K562 (cell line): ENCODE results near the gene LMAN1L. TPM values are rescaled to one million over a fixed set of nuclear protein-coding genes. Genes with fewer than 3 reads are reported as not detected.
A peak's percentile ranks its signal among the peaks of the same experiment; 100 is the strongest.

Source experiments
- CAMTA2 ChIP-seq: fragments of 250-450 bp; sonication (Bioruptor Pico); conservative IDR thresholded peaks from 2 replicates; pipeline ENCODE4 v1.5.1; 2022
- GABPB1 ChIP-seq: sonication (generic); formaldehyde crosslinking; IDR thresholded peaks from 2 replicates; pipeline ENCODE4 v1.8.0; 2022; ENCODE audit warnings: mild to moderate bottlenecking, missing genetic modification reagents
- KAT8 ChIP-seq: fragments of 450-650 bp; IDR thresholded peaks from 2 replicates; pipeline ENCODE4 v1.6.1; 2016; ENCODE audit warnings: low read depth, mild to moderate bottlenecking
- NRF1 ChIP-seq, 2 experiments: fragments of 450-650 bp; IDR thresholded peaks in 1 of 2; conservative IDR thresholded peaks in 1 of 2; 2 replicates each; pipeline ENCODE4 v1.6.1; 2014; ENCODE audit warnings: mild to moderate bottlenecking in 2 of 2
- PPARD ChIP-seq: fragments of 250-450 bp; sonication (Bioruptor Pico); IDR thresholded peaks from 2 replicates; pipeline ENCODE4 v1.8.0; 2022; ENCODE audit warnings: inconsistent platforms, mild to moderate bottlenecking, moderate library complexity
- RBM34 ChIP-seq: fragments of 200-400 bp; formaldehyde crosslinking; IDR thresholded peaks from 2 replicates; pipeline ENCODE4 v1.6.1; 2018; ENCODE audit warnings: low read length, borderline replicate concordance; ENCODE audit not compliant: insufficient read depth
- SMAD3 ChIP-seq: fragments of 450-650 bp; formaldehyde crosslinking; conservative IDR thresholded peaks from 2 replicates; pipeline ENCODE4 v1.4.0; 2020; ENCODE audit warnings: mild to moderate bottlenecking
- ZNF140 ChIP-seq: fragments of 250-450 bp; sonication (Bioruptor Pico); IDR thresholded peaks from 2 replicates; pipeline ENCODE4 v1.8.0; 2021; ENCODE audit warnings: moderate library complexity, mild to moderate bottlenecking, inconsistent platforms
- ZNF263 ChIP-seq: sonication (generic); formaldehyde crosslinking; IDR thresholded peaks from 2 replicates; pipeline ENCODE4 v1.8.0; 2022; ENCODE audit warnings: mild to moderate bottlenecking, missing genetic modification reagents, borderline replicate concordance
- polyA plus RNA-seq, 8 experiments: library from polyadenylated mRNA; depleted of rRNA in 4 of 8; stranded (reverse) in 5 of 8; unstranded in 3 of 8; fragments of >200 nt; fragmentation: Nextera tagmentation in 2 of 8; fragmentation: Illumina TruSeq in 1 of 8; extraction: Ambion mirVana in 2 of 8; extraction: Trizol in 1 of 8; gene quantifications; 2 replicates each; pipeline versions ENCODE4 v1.2.1 to v1.2.3, GENCODE V29; 2011 to 2014; ENCODE audit warnings: inconsistent platforms in 1 of 8, missing spikeins in 1 of 8
- total RNA-seq, 7 experiments: library from RNA; depleted of rRNA in 6 of 7; stranded (reverse); fragments of >200 nt in 6 of 7; fragmentation: Illumina TruSeq in 2 of 7; extraction: Trizol in 2 of 7; gene quantifications; 2 replicates each; pipeline versions ENCODE4 v1.2.1 to v1.2.3, GENCODE V29; 2011 to 2021; ENCODE audit warnings: low replicate concordance in 1 of 7
- TF ChIP-seq, protein P1 (sequence below), 2 experiments: IDR thresholded peaks; 2 replicates each; pipeline ENCODE4 v1.6.1; 2011; ENCODE audit warnings: borderline replicate concordance in 1 of 2, control low read depth in 1 of 2, low read depth in 1 of 2, low read length in 1 of 2, mild to moderate bottlenecking in 1 of 2, mixed read lengths in 1 of 2, moderate library complexity in 1 of 2; ENCODE audit not compliant: insufficient read depth in 1 of 2, insufficient read length in 1 of 2, poor library complexity in 1 of 2, severe bottlenecking in 1 of 2; ENCODE audit errors: extremely low read depth in 1 of 2
- TF ChIP-seq, protein P2 (sequence below): fragments of 250-450 bp; sonication (Bioruptor Pico); IDR thresholded peaks from 2 replicates; pipeline ENCODE4 v1.5.0; 2021; ENCODE audit warnings: mild to moderate bottlenecking, moderate library complexity
- TF ChIP-seq, protein P3 (sequence below): sonication (generic); formaldehyde crosslinking; IDR thresholded peaks from 2 replicates; pipeline ENCODE4 v1.9.0; 2022; ENCODE audit warnings: mild to moderate bottlenecking, missing genetic modification reagents
- TF ChIP-seq, protein P4 (sequence below): sonication (generic); formaldehyde crosslinking; IDR thresholded peaks from 2 replicates; pipeline ENCODE4 v1.8.1; 2023; ENCODE audit warnings: mild to moderate bottlenecking, missing genetic modification reagents
- TF ChIP-seq, protein P5 (sequence below): fragments of 250-450 bp; sonication (Bioruptor Pico); IDR thresholded peaks from 2 replicates; pipeline ENCODE4 v1.5.0; 2020; ENCODE audit warnings: mild to moderate bottlenecking, borderline replicate concordance
- TF ChIP-seq, protein P6 (sequence below): fragments of 450-650 bp; IDR thresholded peaks from 2 replicates; pipeline ENCODE4 v1.6.1; 2016; ENCODE audit warnings: missing biosample characterization, missing genetic modification characterization

LMAN1L gene
- total and polyA plus RNA-seq, 9 of the 15 experiments (the other 6 are each of a cell fraction or from before 2014, with no cell fraction given), result not detected

DNA sequence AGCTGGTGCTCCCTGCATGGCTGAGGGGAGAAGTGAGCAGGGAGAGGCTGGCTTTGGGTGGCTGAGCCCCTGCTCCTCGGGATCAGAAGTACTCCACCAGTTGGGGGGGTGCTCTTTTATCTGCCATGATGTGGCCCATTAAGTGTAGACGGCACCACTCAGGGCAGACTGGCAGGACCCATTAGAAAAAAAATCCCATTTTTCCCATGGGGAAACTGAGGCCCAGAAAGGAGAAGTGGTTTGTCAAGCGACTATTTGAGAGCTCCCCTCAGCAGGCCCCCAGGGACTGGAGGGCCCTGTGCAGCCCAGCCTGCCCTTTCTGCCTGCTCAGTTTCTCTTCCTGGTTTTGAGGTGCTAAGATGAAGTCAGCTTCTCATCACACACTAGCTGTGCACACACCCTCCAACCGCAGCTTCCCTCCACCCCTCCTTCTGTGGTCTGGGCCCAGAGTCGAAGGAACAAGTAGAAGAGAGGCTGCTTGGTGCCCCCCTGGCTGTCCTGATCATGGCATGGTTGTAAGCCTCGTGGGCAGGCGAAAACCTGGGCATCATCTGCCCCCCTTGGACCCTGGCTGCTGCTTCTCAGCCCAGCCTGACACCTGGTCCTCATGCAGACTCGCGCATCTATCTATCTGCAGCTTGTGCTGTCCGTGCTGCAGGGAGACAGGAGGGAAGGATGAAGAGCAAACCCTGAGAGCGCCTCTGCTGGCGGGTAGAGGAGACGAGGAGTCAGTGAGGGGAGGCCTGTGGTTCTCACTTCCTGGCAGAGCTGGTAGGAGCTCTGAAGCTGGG, 25.2 kb upstream of the LMAN1L start (continued):
- TF ChIP-seq, protein P1, sequence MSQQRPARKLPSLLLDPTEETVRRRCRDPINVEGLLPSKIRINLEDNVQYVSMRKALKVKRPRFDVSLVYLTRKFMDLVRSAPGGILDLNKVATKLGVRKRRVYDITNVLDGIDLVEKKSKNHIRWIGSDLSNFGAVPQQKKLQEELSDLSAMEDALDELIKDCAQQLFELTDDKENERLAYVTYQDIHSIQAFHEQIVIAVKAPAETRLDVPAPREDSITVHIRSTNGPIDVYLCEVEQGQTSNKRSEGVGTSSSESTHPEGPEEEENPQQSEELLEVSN (IDR thresholded peaks at IDR 0.05; ENCODE audit: borderline replicate concordance in 1 of 2, extremely low read depth in 1 of 2, insufficient read depth in 1 of 2, insufficient read length in 1 of 2, low read depth in 1 of 2, low read length in 1 of 2, poor library complexity in 1 of 2, severe bottlenecking in 1 of 2), result peak in 1 of 2 experiments; percentile 33
- TF ChIP-seq GABPB1 (0 out of 2 replicates have a peak, but pooled peaks have one; percentile 37), ZNF140 (CRISPR knock-in tag) (no peak), NRF1 (conservative IDR thresholded peaks at IDR 0.05 in 1 of 2, IDR thresholded peaks at IDR 0.05 in 1 of 2) (peak in 1 of 2 experiments; percentile 18; a peak in 3 of 4 replicates), ZNF263 (CRISPR knock-in tag) (peak; percentile 11; the same call in 1 of the 2 replicates), RBM34 (no peak), KAT8 (no peak), SMAD3 (no peak), PPARD (CRISPR knock-in tag) (no peak), CAMTA2 (CRISPR knock-in tag) (no peak)
- TF ChIP-seq, protein P2, sequence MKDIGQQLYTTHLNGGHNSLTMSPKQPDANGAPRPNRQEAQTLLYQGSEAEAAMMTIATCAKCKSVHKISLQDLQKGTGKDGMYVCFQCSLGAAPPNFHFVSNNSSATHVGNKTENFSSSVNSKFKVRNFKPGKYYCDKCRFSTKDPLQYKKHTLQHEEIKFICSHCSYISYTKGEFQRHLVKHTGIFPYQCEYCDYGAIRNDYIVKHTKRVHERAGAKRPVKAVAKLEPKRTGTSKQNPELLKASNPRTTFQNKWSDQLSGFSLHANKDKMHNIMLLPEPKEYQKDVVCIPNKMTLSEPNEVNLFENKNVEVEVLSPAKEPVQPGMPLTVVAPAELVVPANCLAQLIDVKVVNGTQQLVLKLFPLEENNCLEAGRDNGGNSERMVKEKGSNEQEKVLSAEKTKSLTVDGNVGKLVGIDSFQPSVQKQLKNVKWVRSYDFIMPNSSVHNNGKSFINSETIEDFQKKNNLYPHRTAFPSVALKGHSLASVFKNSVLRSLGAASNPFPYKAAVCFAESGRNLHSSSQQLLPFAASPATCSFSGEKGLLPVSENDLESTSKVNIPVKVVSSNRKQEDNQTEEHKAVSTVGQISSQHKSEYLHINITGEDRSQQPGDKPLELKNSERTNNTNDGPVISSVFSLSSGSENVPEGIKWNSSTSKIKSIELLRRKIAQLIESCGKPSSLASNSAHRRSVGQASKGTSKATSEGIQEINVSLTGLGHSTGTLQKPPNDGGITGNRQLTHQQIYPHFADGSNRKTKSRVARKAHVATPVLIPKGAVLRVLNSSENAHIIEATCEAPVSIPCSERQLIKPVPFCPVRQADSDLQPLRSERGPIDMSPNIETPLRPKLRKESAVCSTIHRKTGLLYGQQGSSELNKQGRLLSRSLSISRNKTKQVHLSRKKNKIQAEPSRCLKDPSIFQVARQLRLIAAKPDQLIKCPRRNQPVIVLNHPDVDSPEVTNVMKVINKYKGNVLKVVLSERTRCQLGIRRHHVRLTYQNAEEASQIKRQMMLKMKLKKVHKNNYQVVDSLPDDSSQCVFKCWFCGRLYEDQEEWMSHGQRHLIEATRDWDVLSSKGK, result no peak
- TF ChIP-seq, protein P3, sequence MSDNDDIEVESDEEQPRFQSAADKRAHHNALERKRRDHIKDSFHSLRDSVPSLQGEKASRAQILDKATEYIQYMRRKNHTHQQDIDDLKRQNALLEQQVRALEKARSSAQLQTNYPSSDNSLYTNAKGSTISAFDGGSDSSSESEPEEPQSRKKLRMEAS (CRISPR knock-in tag), result peak; percentile 61
- TF ChIP-seq, protein P4, sequence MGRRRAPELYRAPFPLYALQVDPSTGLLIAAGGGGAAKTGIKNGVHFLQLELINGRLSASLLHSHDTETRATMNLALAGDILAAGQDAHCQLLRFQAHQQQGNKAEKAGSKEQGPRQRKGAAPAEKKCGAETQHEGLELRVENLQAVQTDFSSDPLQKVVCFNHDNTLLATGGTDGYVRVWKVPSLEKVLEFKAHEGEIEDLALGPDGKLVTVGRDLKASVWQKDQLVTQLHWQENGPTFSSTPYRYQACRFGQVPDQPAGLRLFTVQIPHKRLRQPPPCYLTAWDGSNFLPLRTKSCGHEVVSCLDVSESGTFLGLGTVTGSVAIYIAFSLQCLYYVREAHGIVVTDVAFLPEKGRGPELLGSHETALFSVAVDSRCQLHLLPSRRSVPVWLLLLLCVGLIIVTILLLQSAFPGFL (CRISPR knock-in tag), result no peak
- TF ChIP-seq, protein P5, sequence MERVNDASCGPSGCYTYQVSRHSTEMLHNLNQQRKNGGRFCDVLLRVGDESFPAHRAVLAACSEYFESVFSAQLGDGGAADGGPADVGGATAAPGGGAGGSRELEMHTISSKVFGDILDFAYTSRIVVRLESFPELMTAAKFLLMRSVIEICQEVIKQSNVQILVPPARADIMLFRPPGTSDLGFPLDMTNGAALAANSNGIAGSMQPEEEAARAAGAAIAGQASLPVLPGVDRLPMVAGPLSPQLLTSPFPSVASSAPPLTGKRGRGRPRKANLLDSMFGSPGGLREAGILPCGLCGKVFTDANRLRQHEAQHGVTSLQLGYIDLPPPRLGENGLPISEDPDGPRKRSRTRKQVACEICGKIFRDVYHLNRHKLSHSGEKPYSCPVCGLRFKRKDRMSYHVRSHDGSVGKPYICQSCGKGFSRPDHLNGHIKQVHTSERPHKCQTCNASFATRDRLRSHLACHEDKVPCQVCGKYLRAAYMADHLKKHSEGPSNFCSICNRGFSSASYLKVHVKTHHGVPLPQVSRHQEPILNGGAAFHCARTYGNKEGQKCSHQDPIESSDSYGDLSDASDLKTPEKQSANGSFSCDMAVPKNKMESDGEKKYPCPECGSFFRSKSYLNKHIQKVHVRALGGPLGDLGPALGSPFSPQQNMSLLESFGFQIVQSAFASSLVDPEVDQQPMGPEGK (CRISPR knock-in tag), result no peak
- TF ChIP-seq, protein P6, sequence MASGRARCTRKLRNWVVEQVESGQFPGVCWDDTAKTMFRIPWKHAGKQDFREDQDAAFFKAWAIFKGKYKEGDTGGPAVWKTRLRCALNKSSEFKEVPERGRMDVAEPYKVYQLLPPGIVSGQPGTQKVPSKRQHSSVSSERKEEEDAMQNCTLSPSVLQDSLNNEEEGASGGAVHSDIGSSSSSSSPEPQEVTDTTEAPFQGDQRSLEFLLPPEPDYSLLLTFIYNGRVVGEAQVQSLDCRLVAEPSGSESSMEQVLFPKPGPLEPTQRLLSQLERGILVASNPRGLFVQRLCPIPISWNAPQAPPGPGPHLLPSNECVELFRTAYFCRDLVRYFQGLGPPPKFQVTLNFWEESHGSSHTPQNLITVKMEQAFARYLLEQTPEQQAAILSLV (tag), result no peak
